Measurements from ENCODE around the gene ATP13A3. TPM values are rescaled to one million over a fixed set of nuclear protein-coding genes. Genes with fewer than 3 reads are reported as not detected.
"Not testable (repeated sequence)": the region's sequence is repeated elsewhere in the genome, so short reads cannot be mapped to it uniquely, and the experiment has no call there.

Gene ATP13A3
- total RNA-seq, 4 donors from 2014 or later = 106 to 157 (median 128) TPM

- no peaks in the 10 kb centered on the region for H3K27me3 ChIP-seq
These were observed 792 bp downstream of the ATP13A3 start for GRCh38 chr3:194485881-194486539.

DNA sequence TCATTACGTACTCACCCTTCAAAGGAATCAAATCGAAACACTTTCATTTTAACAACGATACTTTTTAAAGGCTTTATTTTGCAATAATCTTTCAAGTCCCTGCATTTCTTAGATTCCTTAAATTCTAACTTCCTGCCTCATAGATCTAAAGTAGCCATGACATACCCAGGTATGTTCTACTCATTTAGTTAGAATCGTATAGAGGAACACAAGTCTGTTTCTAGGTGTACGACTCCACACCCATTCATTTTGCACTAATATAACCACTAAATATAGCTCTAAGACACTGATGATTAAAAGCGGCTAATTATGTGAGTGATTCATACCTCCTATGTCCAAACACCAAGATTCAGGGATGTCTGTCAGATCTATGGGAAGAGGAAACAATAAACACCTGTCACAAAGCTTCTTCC lies 1.3 kb downstream of the ATP13A3 start:
- Histone ChIP-seq H3K4me3 (peak overlapping the region; percentile 59 to 66), H3K27me3 (no peaks in the 10 kb centered on the region), H3K9me3 (no peaks in the 10 kb centered on the region), H3K27ac (peak overlapping the region; percentile 61 to 98 (median 90)), H3K36me3 (no peaks in the 10 kb centered on the region), H3K4me1 (peaks cover 4 to 62% (median 5%) of the 10 kb centered on the region in 3 donors)
- TF ChIP-seq POLR2AphosphoS5 (IDR thresholded peaks at IDR 0.05) (no peak), CTCF (IDR thresholded peaks at IDR 0.05) (no peak), EP300 (IDR thresholded peaks at IDR 0.05) (no peak), POLR2A (IDR thresholded peaks at IDR 0.05) (no peak)
- ATAC-seq = no peak
- 4 to 17% methylated on average over 6 of the region's 6 CpGs for WGBS, 2 donors (ENCODE audit: low coverage in 1 of 2)

More at GRCh38 chr3:194485881-194486539, 792 bp downstream of the ATP13A3 start:
- Histone ChIP-seq H3K27ac (peak overlapping the region; percentile 61 to 98 (median 90)), H3K4me1 (peaks cover 4 to 57% (median 5%) of the 10 kb centered on the region in 3 donors), H3K36me3 (no peaks in the 10 kb centered on the region), H3K4me3 (peak overlapping the region; percentile 59 to 66), H3K9me3 (no peaks in the 10 kb centered on the region)
- WGBS, 2 donors (ENCODE audit: low coverage in 1 of 2) = 0% methylated on average over 5 of the region's 42 CpGs; no CpG with 5 or more reads in 1 of the 2 donors
- TF ChIP-seq EP300 (IDR thresholded peaks at IDR 0.05) = no peak
- peak in 3 of 4 experiments; percentile 13 to 45 (median 36) for TF ChIP-seq CTCF (IDR thresholded peaks at IDR 0.05)
- peak; percentile 39 for ATAC-seq

- Histone ChIP-seq H3K4me1 (peaks cover 4 to 71% (median 5%) of the 10 kb centered on the region in 3 donors), H3K4me3 (no peak overlapping the region), H3K27me3 (no peaks in the 10 kb centered on the region), H3K36me3 (no peaks in the 10 kb centered on the region), H3K9me3 (no peaks in the 10 kb centered on the region), H3K27ac (peak overlapping the region in 2 of 4 donors; percentile 87 to 92)
- no peak for ATAC-seq
- WGBS, 2 donors (ENCODE audit: low coverage in 1 of 2) = 88 to 98% methylated on average over 9 to 10 of the region's 12 CpGs
- TF ChIP-seq POLR2A (IDR thresholded peaks at IDR 0.05) = no peak
- TF ChIP-seq EP300 (IDR thresholded peaks at IDR 0.05) = no peak
- TF ChIP-seq CTCF (IDR thresholded peaks at IDR 0.05) = no peak
- no peak for TF ChIP-seq POLR2AphosphoS5 (IDR thresholded peaks at IDR 0.05)
These were observed 2.2 kb downstream of the ATP13A3 start for GRCh38 chr3:194484614-194485013.

DNA sequence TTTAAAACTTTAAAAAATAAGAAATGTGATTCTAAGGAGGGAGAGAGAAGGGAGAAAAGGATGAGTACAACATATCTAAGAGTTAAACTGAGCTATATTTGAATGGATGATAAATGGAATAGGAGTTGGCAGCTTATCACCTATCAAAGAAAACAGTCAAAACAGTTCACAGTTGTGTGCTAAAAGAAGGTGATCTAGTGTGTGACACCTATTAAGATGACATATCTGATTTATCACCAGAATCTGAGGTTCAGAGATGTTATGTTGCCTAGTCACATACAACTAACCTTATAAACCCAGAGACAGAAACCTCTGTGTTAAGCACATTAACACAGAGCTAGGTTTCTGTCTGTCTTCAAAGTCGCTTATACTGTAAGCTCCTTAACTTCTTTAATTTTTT lies 3.0 kb downstream of the ATP13A3 start:
- Histone ChIP-seq H3K4me1 (peaks cover 4 to 73% (median 5%) of the 10 kb centered on the region in 3 donors), H3K27ac (no peak overlapping the region), H3K27me3 (no peaks in the 10 kb centered on the region), H3K4me3 (no peak overlapping the region), H3K9me3 (no peaks in the 10 kb centered on the region), H3K36me3 (no peaks in the 10 kb centered on the region)
- TF ChIP-seq CTCF (IDR thresholded peaks at IDR 0.05) (no peak), POLR2A (IDR thresholded peaks at IDR 0.05) (no peak), POLR2AphosphoS5 (IDR thresholded peaks at IDR 0.05) (no peak), EP300 (IDR thresholded peaks at IDR 0.05) (no peak)
- ATAC-seq = no peak
- WGBS, 2 donors (ENCODE audit: low coverage in 1 of 2) = 41 to 90% methylated on average over 1 of the region's 1 CpG

- ATAC-seq, H3K27ac ChIP-seq: not testable (repeated sequence)
These were observed 4.0 kb downstream of the ATP13A3 start for GRCh38 chr3:194482830-194483229.

More at GRCh38 chr3:194482830-194483229, 4.0 kb downstream of the ATP13A3 start:
- H3K4me1 ChIP-seq = peaks cover 4 to 66% (median 5%) of the 10 kb centered on the region in 3 donors
- not testable (repeated sequence) for H3K4me3 ChIP-seq, H3K9me3 ChIP-seq, H3K36me3 ChIP-seq, H3K27me3 ChIP-seq
- WGBS, 2 donors (ENCODE audit: low coverage in 1 of 2) = 92% methylated on average over 7 of the region's 13 CpGs; no CpG with 5 or more reads in 1 of the 2 donors

Measured in gastroesophageal sphincter (tissue), 4 donors.